CD4-positive, alpha-beta T cell treated with Interleukin-6 at 100 ng/mL for 8 hours (primary cell): Measurements from ENCODE around the gene FCER2.

ENCODE experiments used
- DNase-seq: peaks from one replicate; pipeline ENCODE4 v3.0.0-alpha.2; 2020; ENCODE audit warnings: mixed read lengths, low spot score

The FCER2 gene

DNA sequence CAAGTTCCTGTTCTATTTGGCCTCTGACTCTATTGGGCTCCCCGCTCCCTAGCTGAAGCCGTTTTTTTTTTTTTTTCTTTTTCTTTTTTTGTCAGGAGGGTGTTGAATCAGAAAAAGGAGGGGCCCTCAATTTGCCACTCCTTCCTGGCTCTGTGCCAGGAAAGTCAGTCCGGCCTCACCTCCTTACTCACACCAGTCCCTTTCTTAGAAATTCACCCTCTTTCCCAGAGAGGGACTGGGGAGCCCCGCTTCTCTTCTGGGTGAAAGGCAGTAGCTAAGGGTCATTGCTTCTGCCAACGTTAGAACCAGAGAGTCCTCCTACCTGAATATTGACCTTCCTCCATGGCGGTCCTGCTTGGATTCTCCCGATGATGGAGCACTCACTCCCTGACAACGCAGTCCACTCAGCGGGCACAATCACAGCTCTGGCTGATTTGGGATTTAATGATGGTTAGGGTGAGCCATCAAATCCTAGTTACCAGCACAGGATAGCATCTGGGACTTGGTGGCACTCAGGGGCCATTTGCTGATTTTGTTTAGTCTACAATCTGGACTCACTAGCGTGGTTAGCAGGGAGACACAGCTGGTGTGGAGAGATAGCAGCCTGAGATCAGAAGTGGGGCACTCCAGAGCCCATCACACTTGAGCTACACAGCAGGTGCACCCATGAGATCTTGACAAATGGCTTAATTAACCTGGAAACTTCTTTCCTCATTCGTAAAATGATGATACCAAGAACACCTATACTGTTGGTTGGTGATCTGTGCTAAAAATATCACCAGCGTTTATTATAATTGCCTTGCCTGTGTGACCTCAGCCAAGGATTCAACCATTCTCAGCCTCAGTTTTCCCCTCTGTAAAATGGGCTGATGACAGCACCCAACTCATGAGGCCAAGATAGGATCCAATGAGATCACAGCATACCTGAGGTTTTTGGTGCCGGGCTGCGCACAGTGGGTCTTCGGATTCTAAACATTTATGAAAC lies 2.2 kb downstream of the FCER2 start:
- no peak for DNase-seq

DNA sequence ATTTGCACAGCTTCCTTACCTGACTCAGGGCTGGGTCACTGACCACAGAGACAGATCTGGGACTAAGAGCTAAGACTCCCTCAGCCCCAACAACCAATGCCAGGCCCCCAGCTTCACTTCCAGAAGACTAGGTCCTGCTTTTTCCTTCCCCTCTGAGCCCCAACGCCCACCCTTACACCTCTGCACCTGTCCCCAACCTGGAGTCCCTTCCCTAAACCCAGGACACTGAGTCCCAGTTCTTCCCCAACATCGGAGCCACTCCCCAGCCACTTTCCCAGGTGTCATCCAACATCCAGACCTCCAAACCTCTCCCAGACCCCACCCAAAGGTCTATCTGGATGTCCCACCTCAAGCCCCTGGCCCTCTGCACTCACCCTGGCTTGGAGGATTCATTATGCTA lies 2.9 kb downstream of the FCER2 start:
- no peak for DNase-seq

DNA sequence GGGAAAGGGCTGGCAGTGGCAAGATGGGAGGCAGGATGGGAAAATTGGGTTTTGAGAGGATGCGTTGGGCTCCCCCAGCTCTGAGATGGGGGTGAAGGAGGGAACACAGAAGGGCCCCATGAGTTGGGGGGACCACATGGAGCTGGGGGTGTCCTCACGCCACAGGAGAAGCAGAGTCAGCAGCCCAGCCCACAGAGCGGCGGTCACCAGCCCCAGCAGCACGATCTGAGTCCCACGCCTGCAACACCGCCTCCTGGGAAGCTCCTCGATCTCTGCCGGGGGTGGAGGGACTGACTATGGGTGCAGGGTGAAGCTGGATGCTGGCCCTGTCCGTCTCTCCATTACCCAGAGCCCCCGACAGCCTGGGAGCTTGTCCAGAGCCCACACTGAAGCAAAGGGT lies 3.3 kb downstream of the FCER2 start:
- no peak for DNase-seq

DNA sequence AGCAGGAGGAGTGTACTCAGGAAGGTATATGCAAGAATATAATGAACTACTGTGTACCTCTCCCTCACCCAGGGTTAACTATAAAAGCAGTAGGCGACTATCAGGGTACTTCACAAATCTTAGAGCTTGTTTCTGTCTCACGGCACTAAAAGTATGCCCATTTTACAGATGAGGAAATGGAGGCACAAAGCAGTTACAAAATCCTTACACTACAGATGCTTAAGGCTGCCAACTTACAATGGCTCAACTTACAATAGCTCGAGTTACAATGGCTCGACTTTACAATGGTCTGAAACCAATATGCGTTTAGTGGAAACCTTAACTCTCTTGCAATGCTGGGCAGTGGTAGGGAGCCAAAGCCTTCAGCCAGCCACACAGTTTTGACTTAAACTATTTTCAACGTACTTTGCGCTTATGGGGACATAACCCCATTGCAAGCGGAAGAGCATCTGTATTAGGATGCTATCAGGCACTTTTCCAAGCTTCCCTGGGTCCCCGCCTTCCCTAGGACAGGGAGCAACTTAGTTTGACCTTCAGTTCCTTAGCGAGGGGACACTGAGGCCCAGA lies 4.1 kb downstream of the FCER2 start:
- DNase-seq: no peak

DNA sequence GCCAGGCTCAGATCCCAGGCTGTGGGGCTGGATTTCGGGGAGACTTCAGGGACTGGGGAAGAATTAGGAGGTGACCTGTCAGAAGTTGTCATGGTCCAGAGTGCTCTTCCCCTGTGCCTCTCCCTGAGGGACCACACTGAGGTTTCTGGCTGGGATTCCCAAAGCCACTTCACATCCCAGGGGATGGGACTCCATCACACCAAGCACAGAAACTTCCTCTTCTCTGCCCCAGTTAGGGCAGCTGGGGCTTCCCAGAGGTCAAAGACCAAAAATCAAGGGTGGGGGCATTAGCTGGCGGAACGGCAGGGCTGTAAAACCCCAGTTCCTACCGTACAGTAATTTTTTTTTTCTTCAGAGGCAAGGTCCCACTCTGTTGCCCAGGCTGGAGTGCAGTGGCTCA lies 7.4 kb downstream of the FCER2 start:
- DNase-seq: no peak

DNA sequence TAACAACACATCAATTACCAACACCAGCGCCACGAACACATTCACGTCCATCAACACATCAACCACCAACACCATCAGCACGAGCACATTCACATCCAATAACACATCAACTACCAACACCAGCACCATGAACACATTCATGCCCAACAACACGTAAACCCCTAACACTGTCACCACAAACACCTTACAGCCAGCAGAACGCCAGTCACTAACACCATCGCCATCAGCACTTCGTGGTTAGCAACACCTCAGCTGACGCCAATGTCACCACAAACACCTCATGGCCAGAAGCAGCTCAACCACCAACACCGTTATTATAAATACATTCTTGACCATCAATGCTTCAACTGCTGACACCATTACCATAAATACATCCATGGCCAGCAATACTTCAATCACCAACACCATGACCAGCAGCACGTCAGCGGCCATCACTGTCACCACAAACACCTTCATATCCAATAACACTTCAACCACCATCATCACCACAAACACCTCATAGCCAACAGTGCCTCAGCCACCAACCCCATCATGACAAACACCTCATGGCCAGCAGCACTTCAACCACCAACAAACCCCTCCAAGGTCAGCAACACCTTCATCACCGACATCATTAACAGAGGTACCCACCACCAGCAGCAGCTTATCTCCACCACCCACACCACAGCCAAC lies 9.4 kb downstream of the FCER2 start:
- DNase-seq: no peak

DNA sequence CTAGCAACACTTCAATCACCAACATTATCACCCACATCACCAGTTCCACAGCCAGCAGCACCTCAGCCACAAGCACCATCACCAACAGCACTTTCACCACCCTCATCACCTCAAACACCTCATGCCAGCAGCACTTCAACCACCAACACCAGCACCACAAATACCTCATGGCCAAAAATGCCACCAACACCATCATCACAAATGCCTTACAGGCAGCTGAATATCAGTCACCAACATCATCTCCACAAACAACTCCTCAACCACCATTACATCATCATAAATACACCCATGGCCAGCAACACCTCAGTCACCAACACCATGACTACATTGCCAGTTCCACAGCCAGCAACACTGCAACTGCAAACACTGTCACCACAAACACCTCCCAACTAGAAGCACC lies 10.4 kb downstream of the FCER2 start:
- no peak for DNase-seq

DNA sequence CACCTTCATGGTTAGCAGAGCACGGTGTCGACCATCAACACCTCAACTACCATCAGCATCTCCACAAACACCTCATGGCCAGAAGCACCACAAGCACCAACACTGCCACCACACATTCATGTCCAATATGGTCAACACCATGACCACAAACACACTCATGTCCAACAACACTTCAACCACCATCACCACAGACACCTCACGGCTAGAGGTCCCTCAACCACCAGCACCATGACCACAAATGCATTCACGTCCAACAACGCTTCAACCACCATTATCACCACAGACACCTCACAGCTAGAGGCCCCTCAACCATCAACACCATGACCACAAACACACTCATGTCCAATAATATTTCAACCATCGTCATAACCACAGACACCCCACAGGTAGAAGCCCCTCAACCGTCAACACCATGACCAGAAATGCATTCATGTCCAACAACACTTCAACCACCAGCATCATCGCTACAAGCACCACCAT lies 11.1 kb downstream of the FCER2 start:
- DNase-seq: no peak

DNA sequence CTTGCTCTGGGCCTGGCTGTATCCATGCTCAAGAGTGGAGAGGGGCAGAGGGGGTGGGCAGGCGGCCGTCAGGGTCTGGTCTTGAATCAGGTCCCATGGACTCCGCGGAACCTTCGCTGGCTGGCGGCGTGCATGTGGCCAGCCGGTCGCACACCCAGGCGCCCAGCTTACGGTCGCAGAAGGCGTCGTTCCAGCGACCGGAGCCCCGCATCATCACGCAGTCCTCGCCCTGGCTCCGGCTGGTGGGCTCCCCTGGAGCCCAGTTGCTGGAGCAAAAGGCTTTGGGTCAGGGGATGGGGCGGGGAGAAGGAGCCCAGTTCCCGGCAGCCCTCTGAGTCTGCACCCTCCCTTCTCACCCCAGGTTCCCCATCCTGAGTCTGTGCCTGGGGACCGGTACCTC lies 12.8 kb downstream of the FCER2 start:
- no peak for DNase-seq

DNA sequence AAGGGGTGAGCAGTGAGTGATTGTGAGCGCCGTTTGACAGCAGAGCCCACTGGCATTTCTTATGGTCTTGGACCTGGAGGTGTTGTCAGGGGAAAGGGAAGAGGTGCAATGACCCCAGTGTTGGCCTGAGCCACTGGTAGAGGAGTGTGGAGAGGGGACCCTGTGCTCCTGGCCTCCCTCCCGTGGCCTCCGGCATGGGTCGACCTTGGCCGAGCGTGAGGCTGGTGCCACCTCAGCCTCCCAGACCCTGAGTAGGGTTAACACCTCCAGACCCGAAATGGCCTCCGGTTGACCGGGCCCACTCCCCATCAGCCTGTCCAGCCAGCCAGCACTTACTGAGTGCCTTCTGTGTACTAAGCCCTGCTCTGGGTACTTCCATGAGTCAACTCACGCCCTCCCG lies 14.8 kb downstream of the FCER2 start:
- DNase-seq: no peak

DNA sequence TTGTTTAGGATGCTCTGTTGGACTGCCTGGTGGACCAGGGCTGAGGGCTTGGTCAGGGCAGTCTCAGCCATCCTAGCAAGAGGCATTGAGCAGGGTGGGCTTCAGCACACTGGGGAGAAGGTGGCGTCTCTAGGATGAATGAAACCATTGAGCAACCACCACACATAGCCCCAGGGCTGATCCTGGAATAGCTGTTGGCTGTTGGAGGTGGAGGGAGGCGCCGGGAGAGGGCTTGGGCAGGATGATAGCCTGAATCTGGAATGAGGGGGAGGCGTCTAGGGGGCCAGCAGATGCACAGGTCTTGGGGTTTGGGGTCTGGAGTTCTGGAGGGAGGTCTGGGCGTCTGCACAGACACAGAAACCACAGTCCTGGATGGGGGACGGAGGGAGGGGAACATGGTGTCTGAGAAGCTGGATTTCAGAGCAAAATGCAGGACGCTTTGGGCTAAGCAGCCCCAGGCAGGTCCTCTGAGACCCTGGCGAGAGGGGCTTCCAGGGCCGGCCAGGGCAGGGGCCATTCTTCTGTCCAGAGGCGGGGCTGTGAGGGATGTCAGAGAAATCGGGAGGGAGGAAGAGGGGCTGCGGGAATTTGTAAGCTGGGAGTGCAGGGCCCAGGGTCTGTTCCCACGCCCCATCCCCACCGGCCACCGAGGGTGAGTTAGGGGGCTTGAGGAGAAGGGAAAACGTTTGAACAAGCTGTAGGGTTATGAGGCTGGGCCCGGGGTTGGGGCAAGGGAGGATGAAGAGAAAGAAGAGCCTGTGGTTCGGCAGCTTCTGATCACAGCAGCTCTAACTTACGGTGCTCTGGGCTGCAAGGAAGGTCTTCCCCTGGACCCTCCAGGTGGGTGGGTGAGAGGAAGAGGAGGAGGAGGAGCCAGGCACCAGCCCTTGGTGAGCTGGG lies 16.1 kb downstream of the FCER2 start:
- DNase-seq: no peak

DNA sequence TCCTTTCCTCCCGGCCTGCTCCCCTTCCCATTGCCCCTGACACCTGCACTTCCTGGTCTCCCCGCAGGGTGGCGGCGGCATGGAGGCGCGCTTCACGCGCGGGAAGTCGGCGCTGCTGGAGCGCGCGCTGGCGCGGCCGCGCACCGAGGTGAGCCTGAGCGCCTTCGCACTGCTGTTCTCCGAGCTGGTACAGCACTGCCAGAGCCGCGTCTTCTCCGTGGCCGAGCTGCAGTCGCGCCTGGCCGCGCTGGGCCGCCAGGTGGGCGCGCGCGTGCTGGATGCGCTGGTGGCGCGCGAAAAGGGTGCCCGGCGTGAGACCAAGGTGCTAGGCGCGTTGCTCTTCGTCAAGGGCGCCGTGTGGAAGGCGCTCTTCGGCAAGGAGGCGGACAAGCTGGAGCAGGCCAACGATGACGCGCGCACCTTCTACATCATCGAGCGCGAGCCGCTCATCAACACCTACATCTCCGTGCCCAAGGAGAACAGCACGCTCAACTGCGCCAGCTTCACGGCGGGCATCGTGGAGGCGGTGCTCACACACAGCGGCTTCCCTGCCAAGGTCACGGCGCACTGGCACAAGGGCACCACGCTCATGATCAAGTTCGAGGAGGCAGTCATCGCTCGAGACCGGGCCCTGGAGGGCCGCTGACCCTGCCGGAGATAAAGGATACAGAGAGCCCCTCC lies 19.6 kb downstream of the FCER2 start:
- no peak for DNase-seq

DNA sequence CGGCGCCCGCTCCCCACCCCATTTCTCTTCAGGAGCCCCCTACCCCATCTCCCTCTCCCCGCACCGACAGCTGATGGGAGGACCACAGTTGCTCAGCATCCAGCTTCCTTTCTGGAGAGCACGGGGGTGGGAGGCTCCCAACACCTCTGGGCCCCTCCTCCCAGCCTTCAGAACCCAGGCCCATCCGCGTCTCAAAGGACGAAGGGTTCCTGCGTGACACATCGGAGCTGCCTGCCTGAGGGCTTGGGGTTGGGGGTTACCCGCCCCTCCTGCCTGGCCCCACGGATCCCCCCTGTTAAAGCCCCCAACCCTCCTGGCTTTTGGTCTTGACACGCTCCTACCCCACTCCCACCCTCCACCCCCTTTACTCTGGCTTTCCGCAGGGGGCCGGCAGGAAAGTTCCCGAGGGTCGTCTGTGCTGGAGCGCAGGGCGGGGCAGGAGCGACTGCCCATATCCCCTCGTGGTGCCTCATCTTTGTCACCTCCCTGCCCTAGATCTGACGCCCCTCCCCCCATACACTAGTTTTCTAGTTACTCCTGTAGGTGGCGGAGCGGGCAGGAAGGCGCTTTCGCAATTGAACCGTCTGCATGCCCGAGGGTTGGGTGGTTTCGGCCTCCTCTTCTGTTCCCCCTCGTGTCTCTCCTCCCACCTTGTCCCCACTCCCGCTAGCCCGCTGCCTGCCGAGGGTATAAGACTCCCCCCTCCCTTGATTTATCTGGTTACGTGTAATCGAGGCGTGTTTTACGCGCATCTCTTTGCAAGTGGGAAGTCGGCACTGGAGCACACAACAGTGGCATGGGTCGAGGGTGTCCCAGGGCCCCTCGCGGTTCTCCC lies 20.4 kb downstream of the FCER2 start:
- DNase-seq: peak; percentile 87

DNA sequence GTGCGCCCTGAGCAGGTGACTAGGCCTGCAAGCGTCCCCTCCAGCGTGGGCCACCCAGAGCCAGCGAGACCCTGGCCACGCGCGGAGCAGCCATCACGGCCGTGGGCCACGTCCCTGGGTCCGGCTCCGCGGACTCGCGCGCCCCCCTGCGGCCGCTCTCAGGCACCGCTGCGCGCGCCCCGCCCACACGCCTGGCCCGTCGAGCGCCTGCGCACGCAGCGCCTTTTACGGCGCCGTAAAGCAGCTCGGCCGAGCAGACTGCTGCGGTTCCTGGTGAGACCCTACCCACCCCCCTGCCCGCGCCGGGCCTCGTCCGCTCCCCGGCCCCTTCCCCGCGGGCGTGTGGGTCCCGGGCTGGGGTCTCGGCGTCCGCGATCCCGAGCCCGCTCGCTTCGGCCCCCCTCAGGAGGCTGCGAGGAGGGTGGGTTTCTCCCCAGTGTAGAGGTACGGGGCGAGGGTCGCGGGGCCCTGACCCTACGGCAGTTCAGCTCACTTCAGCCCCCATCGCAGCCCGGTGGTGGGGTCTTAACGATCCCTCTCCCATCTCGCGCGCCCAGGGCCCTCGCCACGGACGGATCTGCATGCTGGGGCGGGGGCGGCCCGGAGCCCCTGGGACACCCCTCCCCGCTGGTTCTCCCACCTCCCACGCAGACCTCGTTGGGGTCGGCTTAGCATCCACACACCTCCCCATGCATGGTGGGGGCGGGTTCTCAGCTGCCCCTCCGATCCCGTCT lies 21.2 kb downstream of the FCER2 start, which contains the start of gene TRAPPC5:
Gene TRAPPC5 (plus strand): TSS at position 228 of the 734 bp plus-strand sequence. CDS start 1,421 bp downstream, outside the sequence.
- DNase-seq: peak; percentile 86

DNA sequence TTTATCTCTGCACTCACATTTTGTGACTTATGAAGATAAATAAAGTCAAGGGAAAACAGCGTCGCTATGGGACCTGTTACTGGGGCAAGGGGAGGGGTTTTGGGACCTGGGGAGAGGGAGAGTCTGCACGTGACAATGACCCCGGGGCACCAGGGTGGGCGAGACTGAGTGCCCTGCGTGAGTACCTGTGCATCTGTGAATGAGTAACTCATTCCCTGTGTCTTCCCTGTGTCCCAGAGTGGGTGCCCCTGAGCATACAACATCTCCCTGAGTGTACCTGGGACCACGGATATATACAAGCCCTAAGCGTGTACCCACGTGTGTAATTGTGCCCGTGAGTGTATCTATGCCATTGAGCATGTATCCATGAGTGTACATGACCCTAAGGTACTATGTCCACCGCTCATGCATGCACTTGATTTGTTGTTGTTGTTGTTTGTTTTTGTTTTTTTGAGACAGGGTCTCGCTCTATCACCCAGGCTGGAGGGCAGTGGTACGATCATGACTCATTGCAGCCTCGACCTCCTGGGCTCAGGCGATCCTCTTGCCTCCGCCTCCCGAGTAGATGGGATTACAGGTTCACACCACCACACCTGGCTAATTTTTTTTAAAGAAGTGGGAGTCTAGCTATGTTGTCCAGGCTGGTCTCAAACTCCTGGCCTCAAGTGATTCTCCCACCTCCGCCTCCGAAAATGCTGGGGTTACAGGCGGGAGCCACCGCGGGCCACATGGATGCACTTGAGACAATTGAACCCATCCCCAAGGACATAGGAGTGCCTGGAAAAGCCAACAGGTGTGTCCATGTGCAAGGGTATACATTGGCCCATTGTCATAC lies 21.9 kb downstream of the FCER2 start:
- no peak for DNase-seq

DNA sequence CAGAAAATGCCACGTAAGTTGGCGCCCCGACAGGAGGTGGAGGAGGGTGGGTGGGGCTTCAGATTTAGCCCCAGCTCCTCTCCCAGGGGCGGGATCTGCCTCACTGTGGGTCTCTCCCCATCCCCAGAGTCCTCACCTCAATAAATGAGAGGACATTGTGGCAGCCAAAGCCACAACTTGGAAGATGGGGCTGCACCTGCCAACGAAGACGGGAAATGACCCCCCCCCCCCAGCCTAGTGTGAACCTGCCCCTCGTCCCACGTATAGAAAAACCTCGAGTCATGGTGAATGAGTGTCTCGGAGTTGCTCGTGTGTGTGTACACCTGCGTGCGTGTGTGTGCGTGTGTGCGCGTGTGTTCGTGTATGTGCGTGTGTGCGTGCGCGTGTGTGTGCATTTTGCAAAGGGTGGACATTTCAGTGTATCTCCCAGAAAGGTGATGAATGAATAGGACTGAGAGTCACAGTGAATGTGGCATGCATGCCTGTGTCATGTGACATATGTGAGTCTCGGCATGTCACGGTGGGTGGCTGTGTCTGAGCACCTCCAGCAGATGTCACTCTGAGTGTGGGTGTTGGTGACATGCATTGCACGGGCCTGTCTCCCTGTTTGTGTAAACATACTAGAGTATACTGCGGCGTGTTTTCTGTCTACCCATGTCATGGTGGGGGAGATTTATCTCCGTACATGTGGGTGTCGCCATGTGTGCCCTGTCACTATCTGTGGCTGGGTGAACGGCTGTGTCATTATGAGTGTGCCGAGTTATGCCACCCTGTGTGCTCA lies 22.8 kb downstream of the FCER2 start:
- DNase-seq: peak; percentile 74

DNA sequence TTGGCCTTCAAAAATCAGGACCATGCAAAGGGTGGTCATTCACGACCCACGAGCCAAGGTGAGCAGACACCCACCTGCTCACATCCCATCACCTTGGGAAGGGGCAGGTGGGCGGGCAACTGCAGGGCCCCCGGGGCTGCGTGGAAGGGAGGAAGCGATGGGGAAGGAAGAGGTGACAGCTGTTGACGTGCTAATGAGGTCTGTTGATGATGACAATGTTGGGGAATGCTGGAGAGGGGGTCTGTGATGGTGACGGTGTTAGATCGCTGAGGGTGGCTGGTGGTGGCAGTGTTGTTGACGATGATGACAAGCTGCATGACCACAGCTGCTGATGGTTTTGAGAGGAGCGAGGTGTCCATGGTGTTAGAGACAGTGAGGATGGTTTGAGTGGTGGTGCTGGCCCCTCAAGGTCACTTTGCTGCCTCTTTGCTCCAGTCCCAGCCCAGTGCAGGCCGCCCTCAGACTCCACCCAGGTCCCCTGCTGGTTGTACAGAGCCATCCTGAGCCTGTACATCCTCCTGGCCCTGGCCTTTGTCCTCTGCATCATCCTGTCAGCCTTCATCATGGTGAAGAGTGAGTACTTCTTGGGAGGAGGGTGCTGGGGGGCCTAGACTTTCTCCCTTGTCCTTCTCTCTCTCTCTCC lies 24.1 kb downstream of the FCER2 start:
- DNase-seq: no peak
